DOHH2 (cell line): ENCODE data around the gene ERG.

Experiments
- EZH2phosphoT487 ChIP-seq: fragments of 200-600 bp; sonication (generic); IDR thresholded peaks from 2 replicates; pipeline ENCODE4 v1.6.1; 2017; ENCODE audit warnings: borderline replicate concordance, mild to moderate bottlenecking, antibody characterized with exemption, low read length, moderate library complexity, mixed read lengths
- TF ChIP-seq, protein P1 (sequence below): fragments of 200-600 bp; sonication (generic); IDR thresholded peaks from one replicate; pipeline ENCODE4 v1.5.1; 2014; ENCODE audit warnings: antibody characterized with exemption, mild to moderate bottlenecking, low read depth, low read length; ENCODE audit not compliant: poor library complexity, severe bottlenecking

GRCh38 chr21:38459490-38459889 lies 38.8 kb downstream of the ERG start:
- TF ChIP-seq, protein P1, sequence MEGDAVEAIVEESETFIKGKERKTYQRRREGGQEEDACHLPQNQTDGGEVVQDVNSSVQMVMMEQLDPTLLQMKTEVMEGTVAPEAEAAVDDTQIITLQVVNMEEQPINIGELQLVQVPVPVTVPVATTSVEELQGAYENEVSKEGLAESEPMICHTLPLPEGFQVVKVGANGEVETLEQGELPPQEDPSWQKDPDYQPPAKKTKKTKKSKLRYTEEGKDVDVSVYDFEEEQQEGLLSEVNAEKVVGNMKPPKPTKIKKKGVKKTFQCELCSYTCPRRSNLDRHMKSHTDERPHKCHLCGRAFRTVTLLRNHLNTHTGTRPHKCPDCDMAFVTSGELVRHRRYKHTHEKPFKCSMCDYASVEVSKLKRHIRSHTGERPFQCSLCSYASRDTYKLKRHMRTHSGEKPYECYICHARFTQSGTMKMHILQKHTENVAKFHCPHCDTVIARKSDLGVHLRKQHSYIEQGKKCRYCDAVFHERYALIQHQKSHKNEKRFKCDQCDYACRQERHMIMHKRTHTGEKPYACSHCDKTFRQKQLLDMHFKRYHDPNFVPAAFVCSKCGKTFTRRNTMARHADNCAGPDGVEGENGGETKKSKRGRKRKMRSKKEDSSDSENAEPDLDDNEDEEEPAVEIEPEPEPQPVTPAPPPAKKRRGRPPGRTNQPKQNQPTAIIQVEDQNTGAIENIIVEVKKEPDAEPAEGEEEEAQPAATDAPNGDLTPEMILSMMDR, result no peak
- TF ChIP-seq EZH2phosphoT487, result no peak
